AG09319 (cell line): Measurements from ENCODE around the gene AGXT2.

Source experiments
- DNase-seq: peaks from one replicate; pipeline ENCODE4 v3.0.0-alpha.2; 2010; ENCODE audit warnings: low read depth; ENCODE audit errors: extremely low read depth
- CTCF ChIP-seq: IDR thresholded peaks from 2 replicates; pipeline ENCODE4 v1.5.1; 2011; ENCODE audit warnings: low read depth, mild to moderate bottlenecking, inconsistent platforms, low read length, moderate library complexity

AGXT2 gene

GRCh38 chr5:35016174-35017051, 31.3 kb downstream of the AGXT2 start:
- TF ChIP-seq CTCF = no peak
- no peak for DNase-seq

GRCh38 chr5:35015063-35015462, 32.7 kb downstream of the AGXT2 start:
- no peak for TF ChIP-seq CTCF
- DNase-seq = no peak

- no peak for TF ChIP-seq CTCF
- DNase-seq = no peak
These were observed 35.0 kb downstream of the AGXT2 start for GRCh38 chr5:35012796-35013195.

GRCh38 chr5:35012365-35012764, 35.4 kb downstream of the AGXT2 start:
- TF ChIP-seq CTCF = no peak
- no peak for DNase-seq

- no peak for TF ChIP-seq CTCF
These were observed 37.1 kb downstream of the AGXT2 start for GRCh38 chr5:35010676-35011075.

GRCh38 chr5:35009657-35010056, 38.1 kb downstream of the AGXT2 start:
- DNase-seq = no peak
- TF ChIP-seq CTCF = no peak

More at GRCh38 chr5:35010676-35011075, 37.1 kb downstream of the AGXT2 start:
- DNase-seq = no peak

GRCh38 chr5:35009019-35009418, 38.7 kb downstream of the AGXT2 start:
- TF ChIP-seq CTCF = no peak
- DNase-seq = no peak
